Stimulated activated CD8-positive, alpha-beta memory T cell treated with anti-CD3 and anti-CD28 coated beads, Interleukin-4, amount 100 ng/mL, for 48 hours (primary cell): Measurements from ENCODE around the gene SPOUT1.

Experiments used
- DNase-seq: peaks from one replicate; pipeline ENCODE4 v3.0.0-alpha.2; 2020

Gene SPOUT1

DNA sequence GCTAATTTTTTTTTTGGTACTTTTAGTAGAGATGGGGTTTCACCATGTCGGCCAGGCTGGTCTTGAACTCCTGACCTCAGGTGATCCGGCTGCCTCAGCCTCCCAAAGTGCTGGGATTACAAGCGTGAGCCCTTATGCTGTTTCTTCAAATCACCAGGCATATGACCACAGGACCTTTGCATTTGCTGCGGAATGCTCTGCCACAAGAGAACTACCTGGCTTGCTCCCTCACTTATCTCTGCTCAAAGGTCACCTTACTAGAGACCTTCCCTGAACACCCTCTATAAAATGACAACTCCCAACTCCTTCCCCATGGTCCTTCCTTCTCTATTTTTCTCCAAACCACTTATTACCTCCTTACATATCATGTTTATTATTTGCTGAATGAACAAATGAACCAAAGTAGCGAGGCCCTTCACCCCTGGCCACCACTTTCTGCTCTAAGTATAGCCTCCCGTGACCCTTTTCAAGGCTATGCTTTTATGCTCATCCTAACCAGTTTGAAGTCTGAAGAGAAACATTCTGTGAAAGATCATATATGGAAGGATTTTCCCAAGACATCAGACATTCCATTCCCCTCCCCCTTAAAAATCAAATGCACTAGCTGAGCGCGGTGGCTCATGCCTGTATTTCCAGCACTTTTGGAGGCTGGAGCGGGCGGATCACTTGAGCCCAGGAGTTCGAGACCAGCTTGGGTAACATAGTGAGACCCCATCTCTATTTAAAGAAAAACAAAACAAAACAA is 59.1 kb downstream of the SPOUT1 start:
- DNase-seq: no peak
